CD14-positive monocyte (primary cell): ENCODE measurements around the gene MYO1G. TPM values are rescaled to one million over a fixed set of nuclear protein-coding genes. Genes with fewer than 3 reads are reported as not detected.
"Not testable (repeated sequence)": the region's sequence is repeated elsewhere in the genome, so short reads cannot be mapped to it uniquely, and the experiment has no call there.

Experiments used
- DNase-seq, 3 donors: peaks; one replicate each; pipeline ENCODE4 v3.0.0-alpha.2; 2011 to 2022
- H2AFZ ChIP-seq: 2 replicates; pipeline ENCODE4 v1.6.0; 2012; ENCODE audit warnings: mild to moderate bottlenecking, low read depth, low read length, inconsistent platforms; ENCODE audit not compliant: insufficient read depth, poor library complexity, severe bottlenecking
- H3K27ac ChIP-seq, 2 donors: 1 replicate in 1 of 2; 2 replicates in 1 of 2; pipeline ENCODE4 v1.5.1; 2012 to 2013; ENCODE audit warnings: low read length in 2 of 2, control low read depth in 1 of 2, inconsistent platforms in 1 of 2, low read depth in 1 of 2, mild to moderate bottlenecking in 1 of 2
- H3K27me3 ChIP-seq, 2 donors: one replicate each; pipeline versions ENCODE4 v1.6.0 to v1.6.1; 2011 to 2013; ENCODE audit warnings: low read length in 2 of 2; ENCODE audit not compliant: control insufficient read depth in 2 of 2, insufficient read depth in 2 of 2
- H3K36me3 ChIP-seq, 2 donors: replicated peaks in 1 of 2; 1 replicate in 1 of 2; 2 replicates in 1 of 2; pipeline versions ENCODE4 v1.5.1 to v1.6.1; 2012 to 2013; ENCODE audit warnings: low read length in 2 of 2, control low read depth in 1 of 2, inconsistent platforms in 1 of 2, mild to moderate bottlenecking in 1 of 2; ENCODE audit not compliant: insufficient read depth in 2 of 2, control insufficient read depth in 1 of 2
- H3K4me1 ChIP-seq, 2 donors: 1 replicate in 1 of 2; 2 replicates in 1 of 2; pipeline versions ENCODE4 v1.5.1 to v1.6.1; 2012 to 2013; ENCODE audit warnings: low read length in 2 of 2, control low read depth in 1 of 2, inconsistent platforms in 1 of 2, mild to moderate bottlenecking in 1 of 2, moderate library complexity in 1 of 2; ENCODE audit not compliant: insufficient read depth in 2 of 2, control insufficient read depth in 1 of 2
- H3K4me2 ChIP-seq: replicated peaks from 2 replicates; pipeline ENCODE3; 2012; ENCODE audit warnings: low read length, moderate library complexity, mild to moderate bottlenecking; ENCODE audit not compliant: poor library complexity, severe bottlenecking; ENCODE audit errors: extremely low read depth
- H3K4me3 ChIP-seq, 3 experiments: fragments of 200-600 bp in 1 of 3; sonication (generic) in 1 of 3; replicated peaks in 1 of 3; 1 replicate in 2 of 3; 2 replicates in 1 of 3; pipeline ENCODE4 v1.5.1; 2011 to 2013; ENCODE audit warnings: low read length in 3 of 3, mild to moderate bottlenecking in 3 of 3, control low read depth in 2 of 3, low read depth in 2 of 3, inconsistent platforms in 1 of 3, moderate library complexity in 1 of 3
- H3K79me2 ChIP-seq: 2 replicates; pipeline ENCODE4 v1.6.0; 2012; ENCODE audit warnings: mild to moderate bottlenecking, control low read depth, inconsistent platforms, low read length, moderate library complexity; ENCODE audit not compliant: insufficient read depth
- H3K9ac ChIP-seq: 2 replicates; pipeline ENCODE4 v1.6.0; 2017; ENCODE audit warnings: low read length, mild to moderate bottlenecking; ENCODE audit not compliant: insufficient read depth, poor library complexity, severe bottlenecking
- H3K9me3 ChIP-seq, 2 donors: replicated peaks in 1 of 2; 1 replicate in 1 of 2; 2 replicates in 1 of 2; pipeline versions ENCODE4 v1.5.1 to v1.6.1; 2012 to 2013; ENCODE audit warnings: low read length in 2 of 2, control low read depth in 1 of 2; ENCODE audit not compliant: control insufficient read depth in 1 of 2, insufficient read depth in 1 of 2
- H4K20me1 ChIP-seq: 2 replicates; pipeline ENCODE4 v1.6.0; 2012; ENCODE audit warnings: mild to moderate bottlenecking, low read length, control low read depth, moderate library complexity; ENCODE audit not compliant: insufficient read depth
- H3K27ac Mint-ChIP-seq, 7 donors: one replicate each; pipeline ENCODE4 v1.8.0; 2020; ENCODE audit warnings: mild to moderate bottlenecking in 7 of 7, mixed read lengths in 7 of 7, moderate library complexity in 6 of 7, inconsistent platforms in 2 of 7
- H3K27me3 Mint-ChIP-seq, 3 donors: one replicate each; pipeline ENCODE4 v1.8.0; 2021 to 2022; ENCODE audit warnings: low read depth in 3 of 3, mild to moderate bottlenecking in 3 of 3, mixed read lengths in 3 of 3, moderate library complexity in 3 of 3, inconsistent platforms in 1 of 3
- H3K36me3 Mint-ChIP-seq, 2 donors: one replicate each; pipeline ENCODE4 v1.8.0; 2020; ENCODE audit warnings: mixed read lengths in 2 of 2, inconsistent platforms in 1 of 2, mild to moderate bottlenecking in 1 of 2
- H3K4me1 Mint-ChIP-seq: one replicate; pipeline ENCODE4 v1.8.0; 2020; ENCODE audit warnings: mild to moderate bottlenecking, mixed read lengths
- H3K4me3 Mint-ChIP-seq, 2 donors: one replicate each; pipeline ENCODE4 v1.8.0; 2020; ENCODE audit warnings: mild to moderate bottlenecking in 2 of 2, mixed read lengths in 2 of 2, moderate library complexity in 1 of 2
- H3K9me3 Mint-ChIP-seq, 7 donors: one replicate each; pipeline ENCODE4 v1.8.0; 2020 to 2022; ENCODE audit warnings: mixed read lengths in 7 of 7, mild to moderate bottlenecking in 6 of 7, moderate library complexity in 6 of 7, inconsistent platforms in 2 of 7
- WGBS: methylation state at CpG from one replicate; pipeline ENCODE4 v1.1.5; 2013; ENCODE audit warnings: missing lambda C conversion rate; ENCODE audit not compliant: insufficient coverage; 5-methylcytosine and 5-hydroxymethylcytosine counted together
- intact Hi-C, 2 donors: fragments of 100-400 bp; cut with micrococcal nuclease; formaldehyde crosslinking; loops; one replicate each; pipeline versions ENCODE4 v1.15.0 to v1.15.1; 2023
- polyA plus RNA-seq, 3 donors: library from polyadenylated mRNA; depleted of rRNA in 1 of 3; unstranded in 2 of 3; stranded (reverse) in 1 of 3; fragments of 300-500 nt in 2 of 3; fragments of >200 nt in 1 of 3; fragmentation: Illumina TruSeq in 2 of 3; gene quantifications; 1 replicate in 2 of 3; 2 replicates in 1 of 3; pipeline ENCODE4 v1.2.3, GENCODE V29; 2012 to 2021
- TF ChIP-seq, protein P1 (sequence below): fragments of 200-600 bp; IDR thresholded peaks from one replicate; pipeline ENCODE4 v1.8.0; 2022; ENCODE audit warnings: antibody characterized with exemption, mild to moderate bottlenecking

The MYO1G gene
- polyA plus RNA-seq, 3 donors, result 119 to 314 (median 135) TPM

DNA sequence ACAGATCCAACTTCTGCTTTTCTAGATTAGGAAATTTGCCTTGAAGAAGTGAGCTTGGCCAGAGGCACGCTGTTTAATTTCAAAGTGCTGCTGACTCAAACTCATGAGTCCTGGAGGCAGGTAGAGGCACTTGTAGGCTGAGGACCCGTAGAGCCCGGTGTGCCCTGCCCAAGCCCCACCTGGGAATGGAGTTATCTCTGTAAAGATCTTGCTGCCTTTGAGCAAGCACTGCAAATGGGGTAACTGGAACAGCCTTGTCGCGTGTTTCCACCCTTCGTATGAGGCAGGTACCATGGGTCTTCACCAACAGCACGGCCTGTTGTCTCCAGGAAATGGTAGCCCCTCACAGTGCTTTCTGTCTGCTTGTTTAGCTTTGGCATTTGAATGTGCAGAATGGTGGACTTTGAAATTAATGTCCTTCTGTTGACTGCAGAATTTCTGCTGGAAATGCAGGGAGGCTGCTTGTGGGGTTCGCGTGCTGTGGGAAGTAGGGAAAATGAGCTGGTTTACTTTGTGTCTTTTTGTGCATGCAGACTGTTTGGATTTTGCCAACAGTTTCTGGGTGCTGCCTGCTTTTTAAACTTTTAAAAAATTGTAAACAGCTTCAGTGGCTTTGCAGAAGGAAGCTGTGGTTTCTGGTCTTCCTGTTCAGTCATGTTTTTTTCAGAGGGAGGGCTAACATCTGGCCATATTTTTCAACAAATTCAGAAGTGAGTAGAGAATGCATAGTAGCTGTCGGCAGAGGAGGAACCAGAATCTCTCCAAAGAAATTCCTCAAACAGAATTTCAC lies 48.4 kb upstream of the MYO1G start:
- peaks cover 15 to 41% of the 10 kb centered on the region in 2 donors for H3K36me3 Mint-ChIP-seq
- peaks cover 97% of the 10 kb centered on the region for H3K79me2 ChIP-seq
- H4K20me1 ChIP-seq, result peaks cover 41% of the 10 kb centered on the region
- peak overlapping the region; percentile 81 to 96 (median 84) for H3K4me3 ChIP-seq
- peaks cover 0 to 4% (median 0%) of the 10 kb centered on the region in 7 donors for H3K9me3 Mint-ChIP-seq
- H3K9me3 ChIP-seq, result no peaks in the 10 kb centered on the region
- peak overlapping the region; percentile 91 for H3K4me2 ChIP-seq
- H2AFZ ChIP-seq, result peak overlapping the region; percentile 60
- H3K27me3 Mint-ChIP-seq, result peaks cover 0 to 3% (median 2%) of the 10 kb centered on the region in 3 donors
- TF ChIP-seq, protein P1, sequence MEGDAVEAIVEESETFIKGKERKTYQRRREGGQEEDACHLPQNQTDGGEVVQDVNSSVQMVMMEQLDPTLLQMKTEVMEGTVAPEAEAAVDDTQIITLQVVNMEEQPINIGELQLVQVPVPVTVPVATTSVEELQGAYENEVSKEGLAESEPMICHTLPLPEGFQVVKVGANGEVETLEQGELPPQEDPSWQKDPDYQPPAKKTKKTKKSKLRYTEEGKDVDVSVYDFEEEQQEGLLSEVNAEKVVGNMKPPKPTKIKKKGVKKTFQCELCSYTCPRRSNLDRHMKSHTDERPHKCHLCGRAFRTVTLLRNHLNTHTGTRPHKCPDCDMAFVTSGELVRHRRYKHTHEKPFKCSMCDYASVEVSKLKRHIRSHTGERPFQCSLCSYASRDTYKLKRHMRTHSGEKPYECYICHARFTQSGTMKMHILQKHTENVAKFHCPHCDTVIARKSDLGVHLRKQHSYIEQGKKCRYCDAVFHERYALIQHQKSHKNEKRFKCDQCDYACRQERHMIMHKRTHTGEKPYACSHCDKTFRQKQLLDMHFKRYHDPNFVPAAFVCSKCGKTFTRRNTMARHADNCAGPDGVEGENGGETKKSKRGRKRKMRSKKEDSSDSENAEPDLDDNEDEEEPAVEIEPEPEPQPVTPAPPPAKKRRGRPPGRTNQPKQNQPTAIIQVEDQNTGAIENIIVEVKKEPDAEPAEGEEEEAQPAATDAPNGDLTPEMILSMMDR, result no peak
- intact Hi-C loops, result loop anchor here in 1 of 2 donors (2.0 to 10.0 kb wide), 2 partner anchors 26 to 52 kb away; partner anchors contain the start of genes CCM2 and MYO1G
- H3K27ac Mint-ChIP-seq, result peak overlapping the region; percentile 89 to 97 (median 93)
- H3K4me1 Mint-ChIP-seq, result peaks cover 55% of the 10 kb centered on the region
- 0% methylated on average over 9 of the region's 10 CpGs for WGBS
- DNase-seq, result peak; percentile 65 to 83 (median 80)
- peak overlapping the region; percentile 92 to 96 for H3K4me3 Mint-ChIP-seq
- peak overlapping the region; percentile 82 to 91 for H3K27ac ChIP-seq
- no peaks in the 10 kb centered on the region for H3K27me3 ChIP-seq
- peak overlapping the region; percentile 68 for H3K9ac ChIP-seq
- peaks cover 38 to 52% of the 10 kb centered on the region in 2 donors for H3K4me1 ChIP-seq
- H3K36me3 ChIP-seq, result peaks cover 0 to 18% of the 10 kb centered on the region in 2 donors

DNA sequence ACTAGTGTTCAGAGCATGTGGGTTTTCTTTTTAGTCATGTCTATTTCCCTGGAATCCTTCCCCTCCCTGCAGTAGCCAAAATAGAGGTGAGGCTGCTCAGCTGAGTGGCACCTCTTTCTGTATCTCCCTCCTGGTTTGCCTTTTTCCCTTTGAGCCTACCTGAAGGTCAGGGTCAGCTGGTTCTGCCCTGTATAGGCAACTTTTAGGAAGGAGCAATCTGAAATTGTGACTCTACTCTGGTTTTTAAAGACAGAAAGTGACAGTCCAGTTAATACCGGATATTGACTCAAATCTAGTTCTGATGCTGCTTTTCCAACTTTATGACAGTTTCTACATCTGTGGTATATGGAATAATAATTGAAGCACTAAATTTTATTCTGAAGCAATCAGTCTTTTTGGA lies 47.2 kb upstream of the MYO1G start:
- Mint-ChIP-seq H3K36me3 (peaks cover 17 to 33% of the 10 kb centered on the region in 2 donors), H3K4me1 (peaks cover 56% of the 10 kb centered on the region), H3K27ac (peak overlapping the region in 6 of 7 donors; percentile 57 to 92 (median 78)), H3K9me3 (peaks cover 0 to 4% (median 0%) of the 10 kb centered on the region in 7 donors), H3K4me3 (no peak overlapping the region), H3K27me3 (peaks cover 0 to 3% (median 0%) of the 10 kb centered on the region in 3 donors)
- Histone ChIP-seq H3K4me2 (peak overlapping the region; percentile 91), H3K9ac (no peak overlapping the region), H3K79me2 (peaks cover 87% of the 10 kb centered on the region), H4K20me1 (peaks cover 32% of the 10 kb centered on the region), H3K4me1 (peaks cover 46 to 52% of the 10 kb centered on the region in 2 donors), H3K36me3 (peaks cover 0 to 11% of the 10 kb centered on the region in 2 donors), H2AFZ (no peak overlapping the region), H3K27ac (peak overlapping the region in 1 of 2 donors; percentile 77), H3K9me3 (no peaks in the 10 kb centered on the region), H3K27me3 (no peaks in the 10 kb centered on the region), H3K4me3 (no peak overlapping the region)
- no CpG with 5 or more reads among the region's 1 CpG for WGBS
- DNase-seq, result no peak
- TF ChIP-seq, protein P1, result no peak
- intact Hi-C loops, result loop anchor here in 1 of 2 donors (2.0 to 10.0 kb wide), 2 partner anchors 25 to 51 kb away; partner anchors contain the start of genes CCM2 and MYO1G

DNA sequence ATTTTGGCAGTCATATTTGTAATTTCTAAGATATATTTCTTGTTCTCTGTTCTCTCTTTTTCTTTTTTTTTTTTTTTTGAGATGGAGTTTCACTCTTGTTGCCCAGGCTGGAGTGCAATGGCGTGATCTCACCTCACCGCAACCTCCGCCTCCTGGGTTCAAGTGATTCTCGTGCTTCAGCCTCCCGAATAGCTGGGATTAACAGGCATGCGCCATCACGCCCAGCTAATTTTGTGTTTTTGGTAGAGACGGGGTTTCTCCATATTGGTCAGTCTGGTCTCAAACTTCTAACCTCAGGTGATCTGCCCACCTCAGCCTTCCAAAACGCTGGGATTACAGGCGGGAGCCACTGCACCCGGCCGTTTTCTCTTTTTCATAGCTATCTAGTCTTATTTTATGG lies 46.7 kb upstream of the MYO1G start:
- 87% methylated on average over 5 of the region's 12 CpGs for WGBS
- H3K9me3 Mint-ChIP-seq, H3K27me3 ChIP-seq, H3K4me3 ChIP-seq, H3K4me3 Mint-ChIP-seq, H3K9ac ChIP-seq, H2AFZ ChIP-seq, H3K36me3 ChIP-seq, H3K27me3 Mint-ChIP-seq, H3K9me3 ChIP-seq, DNase-seq: not testable (repeated sequence)
- peaks cover 46 to 52% of the 10 kb centered on the region in 2 donors for H3K4me1 ChIP-seq
- Mint-ChIP-seq H3K27ac (peak overlapping the region in 4 of 7 donors; percentile 57 to 92 (median 80)), H3K36me3 (peaks cover 17 to 30% of the 10 kb centered on the region in 2 donors), H3K4me1 (peaks cover 58% of the 10 kb centered on the region)
- H3K27ac ChIP-seq, result peak overlapping the region in 1 of 2 donors; percentile 77
- intact Hi-C loops, result loop anchor here in 1 of 2 donors (10.0 kb wide), 1 partner anchor 51 kb away; the partner anchor contains the start of gene MYO1G
- H4K20me1 ChIP-seq, result peaks cover 28% of the 10 kb centered on the region
- peak overlapping the region; percentile 91 for H3K4me2 ChIP-seq
- peaks cover 87% of the 10 kb centered on the region for H3K79me2 ChIP-seq
